HG02610 (cell line): Measurements from ENCODE around the gene CTDP1.
"Not testable (repeated sequence)": the region's sequence is repeated elsewhere in the genome, so short reads cannot be mapped to it uniquely, and the experiment has no call there.

Experiments
- ATAC-seq: cut with Tn5 transposase; IDR thresholded peaks from one replicate; pipeline ENCODE4 v1.9.1; 2021; ENCODE audit warnings: mild to moderate bottlenecking, moderate library complexity; ENCODE audit not compliant: unreplicated experiment

CTDP1 gene

DNA sequence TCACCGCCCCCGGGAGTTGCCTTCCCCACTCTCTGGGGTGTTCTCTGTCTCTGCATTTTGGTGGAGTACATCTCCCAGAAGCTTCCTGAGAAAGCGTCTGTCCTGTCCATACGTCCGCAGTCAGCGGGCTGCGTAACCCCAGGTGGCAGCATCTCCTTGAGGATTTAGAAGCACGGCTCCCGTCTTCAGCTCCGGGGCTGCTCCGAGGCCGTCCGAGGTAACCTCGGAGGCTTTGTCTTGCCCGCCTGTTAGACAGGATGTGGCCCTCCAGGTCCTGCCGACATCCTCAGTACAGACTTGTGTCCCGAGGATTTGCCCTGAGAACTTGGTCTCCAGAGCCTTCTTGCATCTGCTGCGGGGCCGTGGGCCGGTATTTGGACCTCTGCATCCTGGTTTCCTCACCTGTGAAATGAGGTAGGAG lies 58.4 kb downstream of the CTDP1 start:
- ATAC-seq = no peak

- ATAC-seq = no peak
Measured at GRCh38 chr18:79738581-79739439, 59.2 kb downstream of the CTDP1 start.

GRCh38 chr18:79739440-79739778 lies 59.8 kb downstream of the CTDP1 start:
- ATAC-seq = no peak

- ATAC-seq = not testable (repeated sequence)
Measured at GRCh38 chr18:79740047-79740446, 60.4 kb downstream of the CTDP1 start.

- ATAC-seq = no peak
Measured at GRCh38 chr18:79740521-79741361, 61.1 kb downstream of the CTDP1 start.

- no peak for ATAC-seq
Measured at GRCh38 chr18:79741362-79741700, 61.7 kb downstream of the CTDP1 start.

DNA sequence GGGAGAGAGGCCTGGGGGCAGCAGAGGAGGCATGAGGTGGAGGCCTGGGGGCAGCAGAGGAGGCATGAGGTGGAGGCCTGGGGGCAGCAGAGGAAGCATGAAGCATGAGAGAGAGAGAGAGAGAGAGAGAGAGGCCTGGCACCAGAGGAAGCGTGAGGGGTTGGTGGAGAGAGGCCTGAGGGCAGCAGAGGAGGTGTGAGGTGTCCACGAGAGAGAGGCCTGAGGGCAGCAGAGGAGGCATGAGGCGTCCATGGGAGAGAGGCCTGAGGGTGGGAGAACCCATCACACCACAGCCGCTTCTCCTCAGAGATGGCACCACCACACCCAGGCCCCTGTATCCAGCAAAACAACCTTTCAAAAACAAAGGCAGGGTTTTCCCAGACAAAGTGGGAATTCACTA lies 62.5 kb downstream of the CTDP1 start:
- no peak for ATAC-seq

DNA sequence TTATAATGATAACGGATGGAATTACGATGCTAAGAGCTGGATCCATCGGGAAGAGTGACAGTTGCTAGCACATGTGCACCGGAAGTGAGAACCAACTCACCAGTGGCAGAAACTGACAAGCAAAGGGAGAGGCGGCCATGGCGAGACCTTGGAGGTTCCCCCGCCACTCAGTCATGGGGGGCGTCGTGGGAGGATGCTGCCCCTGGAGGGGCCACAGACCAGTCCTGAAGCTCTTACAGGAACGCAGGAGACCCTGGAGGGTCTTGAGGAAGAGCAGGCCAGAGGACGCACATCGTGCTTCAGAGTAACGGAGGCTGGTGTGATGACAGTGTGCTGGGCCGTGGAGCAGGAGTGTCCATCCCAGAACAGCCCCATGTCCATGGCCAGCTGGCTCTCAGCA lies 65.0 kb downstream of the CTDP1 start:
- no peak for ATAC-seq

GRCh38 chr18:79746730-79747129 lies 67.1 kb downstream of the CTDP1 start:
- no peak for ATAC-seq

DNA sequence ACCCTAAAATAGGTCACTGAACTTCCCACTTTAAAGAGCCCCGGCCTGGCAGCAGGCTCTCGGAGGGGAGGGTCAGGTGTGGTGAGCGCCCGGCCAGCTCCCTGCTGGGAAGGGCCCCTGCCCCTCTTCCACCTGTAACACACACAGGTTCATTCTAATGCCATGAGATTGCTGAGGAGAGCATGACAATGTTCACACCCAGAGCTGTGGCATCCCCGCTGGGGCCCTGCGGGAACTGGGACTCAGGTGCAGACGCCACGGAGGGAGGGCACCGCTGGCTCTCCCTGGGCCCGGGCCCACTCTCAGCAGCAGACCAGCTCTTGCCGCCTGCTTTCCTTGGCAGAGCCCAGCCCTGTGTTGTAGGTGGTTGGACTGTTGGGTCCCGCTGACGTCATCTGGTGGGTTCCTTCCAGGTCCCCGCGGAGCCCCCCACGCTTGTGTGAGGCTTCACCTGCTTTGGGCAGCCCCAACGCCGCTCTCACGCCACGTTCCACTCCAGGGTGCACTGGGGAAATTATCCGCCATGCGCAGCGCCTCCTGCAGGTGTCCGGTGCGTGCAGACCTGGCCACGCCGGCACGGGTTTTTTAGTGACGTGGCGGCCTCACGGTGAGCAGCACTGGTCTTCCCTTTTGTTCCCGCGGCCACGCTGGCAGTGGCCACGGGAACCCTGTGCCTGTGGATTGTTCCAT lies 67.7 kb downstream of the CTDP1 start:
- ATAC-seq = no peak

DNA sequence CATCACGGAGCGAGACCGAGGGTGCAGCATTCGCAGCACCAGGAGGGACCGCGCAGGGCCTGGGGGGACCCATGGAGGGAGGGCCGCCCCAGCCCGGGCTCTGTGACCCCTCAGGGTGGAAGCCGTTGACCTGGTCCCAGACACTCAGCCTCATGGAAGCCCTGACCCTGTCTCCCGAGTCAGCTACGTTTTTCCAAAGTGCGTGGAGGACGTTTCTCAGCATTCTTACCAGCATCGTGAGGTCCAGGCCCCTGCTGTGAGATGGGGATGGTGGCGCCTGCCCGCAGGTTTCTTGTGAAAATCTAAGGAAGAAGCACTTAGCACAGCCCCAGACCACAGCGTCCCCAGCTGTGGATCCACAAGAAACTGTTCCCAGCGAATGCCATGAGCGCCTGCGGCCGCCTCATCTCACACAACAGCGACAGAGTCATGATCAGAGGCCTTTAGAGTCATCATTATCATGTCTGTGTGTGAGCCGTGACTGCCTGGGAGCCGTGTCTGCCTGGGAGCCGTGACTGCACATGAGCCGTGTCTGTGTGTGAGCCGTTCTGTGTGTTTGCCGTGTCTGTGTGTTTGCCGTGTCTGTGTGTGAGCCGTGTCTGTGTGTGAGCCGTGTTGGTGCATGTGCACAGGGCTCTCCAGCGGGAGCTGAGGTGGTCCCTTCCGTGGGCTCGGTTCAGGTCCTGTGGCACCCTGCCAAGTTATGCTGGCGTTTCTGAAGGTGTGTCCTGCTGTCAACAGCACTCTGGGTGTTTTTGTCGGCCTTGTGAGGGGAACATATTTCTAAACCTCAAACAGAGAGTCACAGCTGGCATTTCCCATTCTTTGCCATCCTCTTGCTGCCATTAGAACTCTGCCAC lies 68.9 kb downstream of the CTDP1 start:
- ATAC-seq = no peak

GRCh38 chr18:79749251-79750191 lies 69.9 kb downstream of the CTDP1 start:
- no peak for ATAC-seq

GRCh38 chr18:79750980-79751571 lies 71.5 kb downstream of the CTDP1 start:
- ATAC-seq = no peak

DNA sequence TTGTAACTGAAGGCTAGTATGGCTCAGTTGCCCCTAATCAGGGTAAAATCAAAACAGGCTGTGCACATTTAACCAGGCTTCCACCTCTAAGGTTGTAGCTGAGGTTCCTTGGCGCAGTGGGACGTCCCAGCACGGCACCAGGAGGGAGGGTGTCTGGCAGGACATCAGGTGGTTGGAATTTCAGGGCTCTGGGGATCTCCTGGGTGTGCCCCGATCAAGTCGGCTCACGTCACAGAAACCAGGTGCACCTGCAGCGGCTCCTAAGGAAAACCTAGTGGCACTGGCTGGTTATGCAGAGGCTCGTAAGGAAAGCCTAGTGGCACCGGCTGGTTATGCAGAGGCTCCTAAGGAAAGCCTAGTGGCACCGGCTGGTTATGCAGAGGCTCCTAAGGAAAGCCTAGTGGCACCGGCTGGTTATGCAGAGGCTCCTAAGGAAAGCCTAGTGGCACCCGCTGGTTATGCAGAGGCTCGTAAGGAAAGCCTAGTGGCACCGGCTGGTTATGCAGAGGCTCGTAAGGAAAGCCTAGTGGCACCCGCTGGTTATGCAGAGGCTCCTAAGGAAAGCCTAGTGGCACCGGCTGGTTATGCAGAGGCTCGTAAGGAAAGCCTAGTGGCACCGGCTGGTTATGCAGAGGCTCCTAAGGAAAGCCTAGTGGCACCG lies 72.4 kb downstream of the CTDP1 start:
- ATAC-seq = not testable (repeated sequence)

- not testable (repeated sequence) for ATAC-seq
Measured at GRCh38 chr18:79752946-79753345, 73.3 kb downstream of the CTDP1 start.

DNA sequence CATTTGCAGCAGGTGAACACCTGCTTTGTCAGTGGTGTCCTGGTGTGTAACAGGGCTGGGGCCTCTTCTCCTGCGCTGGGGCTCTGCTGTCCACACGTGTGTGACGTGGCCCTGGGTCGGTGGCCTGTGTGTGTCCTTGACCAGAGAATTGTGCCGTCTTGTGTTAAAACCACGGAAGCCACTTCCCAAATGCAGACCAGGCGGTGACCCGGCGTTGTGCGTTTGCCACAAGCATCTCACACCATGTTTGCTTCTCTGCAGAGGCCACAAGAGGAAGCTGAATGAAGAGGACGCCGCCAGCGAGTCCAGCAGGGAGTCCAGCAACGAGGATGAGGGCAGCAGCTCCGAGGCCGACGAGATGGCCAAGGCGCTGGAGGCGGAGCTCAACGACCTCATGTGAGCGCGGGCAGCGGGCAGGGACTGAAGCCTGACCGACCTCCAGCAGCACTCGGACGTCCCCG lies 73.8 kb downstream of the CTDP1 start:
- ATAC-seq = no peak

GRCh38 chr18:79754022-79754761 lies 74.6 kb downstream of the CTDP1 start:
- ATAC-seq = no peak

- ATAC-seq = no peak
Measured at GRCh38 chr18:79754831-79755351, 75.3 kb downstream of the CTDP1 start.
